Measurements from ENCODE around the gene SIN3A.

DNA sequence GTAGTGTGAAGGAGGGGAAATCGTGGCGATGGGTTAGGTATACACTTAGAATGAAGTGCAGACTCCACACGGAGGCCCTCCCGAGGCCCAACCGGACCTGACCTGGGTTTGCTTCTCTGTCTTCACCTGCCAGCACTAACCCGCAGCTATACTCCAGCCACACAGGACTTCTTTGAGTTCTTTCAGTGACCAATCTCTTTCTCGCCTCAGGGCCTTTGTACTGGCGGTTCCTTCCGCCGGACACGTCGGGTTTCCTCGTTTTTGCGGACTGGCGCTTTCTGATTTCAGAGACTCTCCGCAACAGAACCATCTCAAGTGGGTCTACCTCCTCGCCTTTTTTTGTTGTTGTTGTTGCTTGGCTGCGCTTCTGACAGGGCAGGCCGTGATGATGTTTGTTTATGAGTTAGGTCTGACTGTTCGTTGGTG, 104.7 kb downstream of the SIN3A start, which contains the start of gene NEIL1:
- TF ChIP-seq, protein P1, sequence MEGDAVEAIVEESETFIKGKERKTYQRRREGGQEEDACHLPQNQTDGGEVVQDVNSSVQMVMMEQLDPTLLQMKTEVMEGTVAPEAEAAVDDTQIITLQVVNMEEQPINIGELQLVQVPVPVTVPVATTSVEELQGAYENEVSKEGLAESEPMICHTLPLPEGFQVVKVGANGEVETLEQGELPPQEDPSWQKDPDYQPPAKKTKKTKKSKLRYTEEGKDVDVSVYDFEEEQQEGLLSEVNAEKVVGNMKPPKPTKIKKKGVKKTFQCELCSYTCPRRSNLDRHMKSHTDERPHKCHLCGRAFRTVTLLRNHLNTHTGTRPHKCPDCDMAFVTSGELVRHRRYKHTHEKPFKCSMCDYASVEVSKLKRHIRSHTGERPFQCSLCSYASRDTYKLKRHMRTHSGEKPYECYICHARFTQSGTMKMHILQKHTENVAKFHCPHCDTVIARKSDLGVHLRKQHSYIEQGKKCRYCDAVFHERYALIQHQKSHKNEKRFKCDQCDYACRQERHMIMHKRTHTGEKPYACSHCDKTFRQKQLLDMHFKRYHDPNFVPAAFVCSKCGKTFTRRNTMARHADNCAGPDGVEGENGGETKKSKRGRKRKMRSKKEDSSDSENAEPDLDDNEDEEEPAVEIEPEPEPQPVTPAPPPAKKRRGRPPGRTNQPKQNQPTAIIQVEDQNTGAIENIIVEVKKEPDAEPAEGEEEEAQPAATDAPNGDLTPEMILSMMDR (conservative IDR thresholded peaks at IDR 0.05; ENCODE audit: low read length): no peak
- no peak for TF ChIP-seq EZH2phosphoT487 (IDR thresholded peaks at IDR 0.05; ENCODE audit: borderline replicate concordance)

Data from Loucy (cell line).